IMR-90 (cell line): Measurements from ENCODE around the gene BPI. TPM values are rescaled to one million over a fixed set of nuclear protein-coding genes. Genes with fewer than 3 reads are reported as not detected.

Source experiments
- ATAC-seq: fragments of 200-7000 bp; cut with Tn5 transposase; 2 replicates; pipeline ENCODE4 v1.9.1; 2020; ENCODE audit warnings: low read depth, mild to moderate bottlenecking, moderate library complexity
- BruUV-seq: library from RNA; stranded (reverse); fragments of 400-500 nt; replicated peaks from 2 replicates; lab custom pipeline; 2021; lab: Mats Ljungman, UMichigan
- CTCF ChIA-PET: fragments of 300-600 bp; formaldehyde crosslinking; extraction: SDS; loops from one replicate; lab custom pipeline; 2021; ENCODE audit warnings: antibody characterized with exemption; lab: Yijun Ruan, JAX
- POLR2A ChIA-PET: fragments of 300-600 bp; sonication (Branson Sonifier 250); formaldehyde crosslinking; loops from one replicate; lab custom pipeline; 2022; ENCODE audit warnings: antibody characterized with exemption; ENCODE audit not compliant: unreplicated experiment; lab: Charles Lee
- DNase-seq: peaks from one replicate; pipeline ENCODE4 v3.0.0; 2013
- H2AFZ ChIP-seq: replicated peaks from 2 replicates; pipeline ENCODE3; 2013; ENCODE audit warnings: low read length, mild to moderate bottlenecking; ENCODE audit not compliant: poor library complexity
- H2AK5ac ChIP-seq: 2 replicates; pipeline ENCODE4 v1.6.1; 2013; ENCODE audit warnings: low read depth, low read length, inconsistent platforms
- H2AK9ac ChIP-seq: replicated peaks from 2 replicates; pipeline ENCODE3; 2013; ENCODE audit warnings: mild to moderate bottlenecking, low read depth, low read length, moderate library complexity; ENCODE audit not compliant: poor library complexity
- H2BK120ac ChIP-seq: 2 replicates; pipeline ENCODE4 v1.6.1; 2013; ENCODE audit warnings: low read depth, low read length, inconsistent platforms
- H2BK15ac ChIP-seq: 3 replicates; pipeline ENCODE4 v1.6.1; 2013; ENCODE audit warnings: low read depth, low read length, inconsistent platforms
- H2BK20ac ChIP-seq: 2 replicates; pipeline ENCODE4 v1.6.1; 2013; ENCODE audit warnings: low read depth, mild to moderate bottlenecking, inconsistent platforms, low read length, moderate library complexity
- H2BK5ac ChIP-seq: 2 replicates; pipeline ENCODE4 v1.6.1; 2013; ENCODE audit warnings: mild to moderate bottlenecking, low read depth, low read length, inconsistent platforms; ENCODE audit not compliant: poor library complexity, severe bottlenecking
- H3K14ac ChIP-seq: replicated peaks from 2 replicates; pipeline ENCODE4 v1.6.1; 2013; ENCODE audit warnings: low read depth, low read length, inconsistent platforms
- H3K18ac ChIP-seq: 2 replicates; pipeline ENCODE4 v1.6.1; 2013; ENCODE audit warnings: low read depth, low read length, control low read depth
- H3K23ac ChIP-seq: 2 replicates; pipeline ENCODE4 v1.6.1; 2013; ENCODE audit warnings: low read depth, low read length, inconsistent platforms
- H3K27ac ChIP-seq: 2 replicates; pipeline ENCODE4 v1.5.1; 2013; ENCODE audit warnings: mild to moderate bottlenecking, control low read depth, low read length; ENCODE audit not compliant: insufficient read depth
- H3K27me3 ChIP-seq: 2 replicates; pipeline ENCODE4 v1.6.1; 2013; ENCODE audit warnings: low read length; ENCODE audit not compliant: control insufficient read depth, insufficient read depth
- H3K36me3 ChIP-seq: 2 replicates; pipeline ENCODE4 v1.6.1; 2013; ENCODE audit warnings: low read length, mixed read lengths; ENCODE audit not compliant: control insufficient read depth, insufficient read depth
- H3K4ac ChIP-seq: 2 replicates; pipeline ENCODE4 v1.6.1; 2013; ENCODE audit warnings: low read depth, low read length, inconsistent platforms
- H3K4me1 ChIP-seq: 2 replicates; pipeline ENCODE4 v1.6.1; 2013; ENCODE audit warnings: low read length, mixed read lengths; ENCODE audit not compliant: control insufficient read depth, insufficient read depth
- H3K4me2 ChIP-seq: 2 replicates; pipeline ENCODE4 v1.6.1; 2013; ENCODE audit warnings: low read depth, mild to moderate bottlenecking, control low read depth, low read length, moderate library complexity
- H3K4me3 ChIP-seq: 2 replicates; pipeline ENCODE4 v1.5.1; 2013; ENCODE audit warnings: low read depth, mild to moderate bottlenecking, control low read depth, low read length, moderate library complexity; ENCODE audit not compliant: insufficient read depth
- H3K56ac ChIP-seq: 2 replicates; pipeline ENCODE4 v1.6.1; 2013; ENCODE audit warnings: low read length, inconsistent platforms; ENCODE audit not compliant: insufficient read depth; ENCODE audit errors: extremely low read depth
- H3K79me1 ChIP-seq, 2 experiments: 2 replicates each; pipeline ENCODE4 v1.6.1; 2013; ENCODE audit warnings: low read length in 2 of 2, inconsistent platforms in 1 of 2, low read depth in 1 of 2
- H3K9ac ChIP-seq: 2 replicates; pipeline ENCODE4 v1.6.1; 2013; ENCODE audit warnings: low read depth, low read length, control low read depth
- H3K9me1 ChIP-seq: 2 replicates; pipeline ENCODE4 v1.6.1; 2013; ENCODE audit warnings: low read length, inconsistent platforms; ENCODE audit not compliant: insufficient read depth
- H3K9me3 ChIP-seq: 2 replicates; pipeline ENCODE4 v1.6.1; 2013; ENCODE audit warnings: low read length; ENCODE audit not compliant: control insufficient read depth, insufficient read depth
- H4K20me1 ChIP-seq: 2 replicates; pipeline ENCODE4 v1.6.1; 2013; ENCODE audit warnings: low read length, inconsistent platforms; ENCODE audit not compliant: insufficient read depth
- H4K5ac ChIP-seq: 2 replicates; pipeline ENCODE4 v1.6.1; 2013; ENCODE audit warnings: mild to moderate bottlenecking, low read depth, low read length, control low read depth
- H4K8ac ChIP-seq, 2 experiments: 2 replicates each; pipeline ENCODE4 v1.6.1; 2013; ENCODE audit warnings: low read depth in 2 of 2, low read length in 2 of 2, control low read depth in 1 of 2, inconsistent platforms in 1 of 2
- H4K91ac ChIP-seq: 2 replicates; pipeline ENCODE4 v1.6.1; 2013; ENCODE audit warnings: low read depth, low read length, inconsistent platforms; ENCODE audit not compliant: insufficient read depth
- MAZ ChIP-seq: IDR thresholded peaks from 2 replicates; pipeline ENCODE4 v1.6.1; 2012; ENCODE audit warnings: low read depth, mild to moderate bottlenecking, low read length, improper control_type of control experiment, moderate library complexity, borderline replicate concordance
- MXI1 ChIP-seq: IDR thresholded peaks from 2 replicates; pipeline ENCODE4 v1.6.1; 2012; ENCODE audit warnings: low read depth, mild to moderate bottlenecking, low read length, moderate library complexity, borderline replicate concordance
- RCOR1 ChIP-seq: IDR thresholded peaks from 2 replicates; pipeline ENCODE4 v1.6.1; 2012; ENCODE audit warnings: mild to moderate bottlenecking, low read length, improper control_type of control experiment; ENCODE audit not compliant: insufficient replicate concordance
- WGBS, 2 experiments: methylation state at CpG; one replicate each; pipeline versions ENCODE4 v1.1.5 to v1.1.7; 2013; ENCODE audit warnings: missing lambda C conversion rate in 2 of 2; ENCODE audit not compliant: insufficient read length in 1 of 2; ENCODE audit errors: extremely low coverage in 2 of 2; 5-methylcytosine and 5-hydroxymethylcytosine counted together
- dilution Hi-C: fragments of 300-500 bp; cut with HindIII; formaldehyde crosslinking; loops from one replicate; pipeline ENCODE4 v1.14.3; 2018; ENCODE audit warnings: low sequenced_read_pairs; ENCODE audit not compliant: unreplicated experiment
- in situ Hi-C: fragments of 300-500 bp; cut with MboI; formaldehyde crosslinking; loops from 3 replicates; pipeline ENCODE4 v1.14.3; 2019; ENCODE audit warnings: low sequenced_read_pairs, inconsistent platforms, mixed read lengths
- intact Hi-C: fragments of 100-400 bp; cut with micrococcal nuclease; formaldehyde crosslinking; loops from 2 replicates; pipeline ENCODE4 v1.10.0; 2022
- polyA plus RNA-seq, 3 experiments: library from polyadenylated mRNA; depleted of rRNA; stranded (reverse); fragments of >200 nt; gene quantifications; 2 replicates each; pipeline ENCODE4 v1.2.3, GENCODE V29; 2012; ENCODE audit warnings: low replicate concordance in 1 of 3
- total RNA-seq: library from RNA; depleted of rRNA; stranded (reverse); fragments of >200 nt; gene quantifications from 2 replicates; pipeline ENCODE4 v1.2.3, GENCODE V29; 2012

BPI gene
- total and polyA plus RNA-seq, 2 of the 4 experiments (the other 2 are of a cell fraction), result 0.05 TPM; not detected in 1

DNA sequence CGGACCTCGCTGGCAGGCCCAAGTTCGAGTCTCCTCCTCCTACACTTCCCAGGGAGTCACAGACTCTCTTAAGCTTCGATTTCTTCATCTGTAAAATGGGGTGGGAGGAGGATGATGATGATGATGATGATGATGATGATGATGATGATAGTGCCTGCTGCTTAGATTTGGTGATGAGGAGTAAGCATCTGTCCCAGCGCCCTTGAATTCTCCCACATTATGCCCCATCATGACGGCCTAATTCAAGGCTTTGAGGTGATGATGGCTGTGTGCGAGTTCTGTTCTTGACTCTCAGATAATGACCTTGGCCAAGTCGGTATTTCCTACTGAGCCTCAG, 42.9 kb upstream of the BPI start:
- peak overlapping the region; percentile 79 for H2AFZ ChIP-seq
- no peaks in the 10 kb centered on the region for H3K27me3 ChIP-seq
- peak overlapping the region; percentile 59 for H3K27ac ChIP-seq
- peak overlapping the region; percentile 62 for H3K4me2 ChIP-seq
- no peak for ATAC-seq
- H3K18ac ChIP-seq, result peak overlapping the region; percentile 54
- H3K56ac ChIP-seq, result no peak overlapping the region; the same call in 1 of the 2 replicates
- peak overlapping the region; percentile 58 for H2BK120ac ChIP-seq
- ChIA-PET CTCF (interaction anchor here (0.6 kb wide), 1 partner anchor 61 kb away, joined by 3 read pairs; no protein-coding TSS in a partner anchor), POLR2A (no interaction called here)
- peak overlapping the region; percentile 63; the same call in 1 of the 3 replicates for H2BK15ac ChIP-seq
- no peaks in the 10 kb centered on the region for H4K20me1 ChIP-seq
- peak overlapping the region; percentile 60 for H3K4ac ChIP-seq
- peak overlapping the region; percentile 67 for H2AK5ac ChIP-seq
- peak overlapping the region; percentile 70; the same call in 1 of the 2 replicates for H3K23ac ChIP-seq
- peak overlapping the region; percentile 34 for H3K14ac ChIP-seq
- in situ Hi-C loops, result no loop called here
- no peak overlapping the region for H2BK5ac ChIP-seq
- peak overlapping the region; percentile 26; the same call in 1 of the 2 replicates for H4K91ac ChIP-seq
- no TSS peak for BruUV-seq
- peak overlapping the region; percentile 29 to 64; a peak in 3 of 4 replicates for H4K8ac ChIP-seq
- H2AK9ac ChIP-seq, result peak overlapping the region; percentile 51
- dilution Hi-C loops, result no loop called here
- peak overlapping the region; percentile 35 for H3K4me3 ChIP-seq
- no peak for DNase-seq
- H3K36me3 ChIP-seq, result 0 out of 2 replicates have a peak, but pooled peaks cover 1% of the 10 kb centered on the region
- peaks cover 16% of the 10 kb centered on the region for H3K4me1 ChIP-seq
- H3K9me3 ChIP-seq, result no peaks in the 10 kb centered on the region
- intact Hi-C loops, result no loop called here
- H2BK20ac ChIP-seq, result peak overlapping the region; percentile 6; the same call in 1 of the 2 replicates
- H3K9me1 ChIP-seq, result peaks cover 15% of the 10 kb centered on the region
- H4K5ac ChIP-seq, result peak overlapping the region; percentile 81
- no CpG with 5 or more reads among the region's 8 CpGs for WGBS, 2 experiments
- peak overlapping the region; percentile 44; the same call in 1 of the 2 replicates for H3K9ac ChIP-seq
- TF ChIP-seq MAZ (no peak), MXI1 (no peak), RCOR1 (peak; percentile 3)
- H3K79me1 ChIP-seq, result peaks cover 0 to 16% of the 10 kb centered on the region in 2 experiments; a peak in 3 of 4 replicates
